GOT3 (cell line): ENCODE data around the gene ZNF570.

Experiments
- DNase-seq: peaks from one replicate; lab custom pipeline; 2025; ENCODE audit warnings: mixed read lengths; lab: John Stamatoyannopoulos, UW

Gene ZNF570

GRCh38 chr19:37468961-37469777 is at the start of gene ZNF570:
ZNF570 (plus strand) TSS chr19:37469356; CDS start chr19:37470355, 999 bp downstream.
- peak; percentile 47 for DNase-seq

- DNase-seq, result no peak
Measured at GRCh38 chr19:37452500-37453245, 16.5 kb upstream of the ZNF570 start.

GRCh38 chr19:37466277-37466797 is 2.8 kb upstream of the ZNF570 start:
- no peak for DNase-seq

- peak; percentile 62 for DNase-seq
Measured at GRCh38 chr19:37466798-37467607, 2.2 kb upstream of the ZNF570 start, which contains the start of gene ZNF569. ZNF569 (minus strand) TSS chr19:37467444; CDS start chr19:37444921, 22,523 bp downstream.

- peak; percentile 25 for DNase-seq
Measured at GRCh38 chr19:37467608-37468090, 1.5 kb upstream of the ZNF570 start.

GRCh38 chr19:37470216-37470615 is 1.1 kb downstream of the ZNF570 start:
- no peak for DNase-seq

DNA sequence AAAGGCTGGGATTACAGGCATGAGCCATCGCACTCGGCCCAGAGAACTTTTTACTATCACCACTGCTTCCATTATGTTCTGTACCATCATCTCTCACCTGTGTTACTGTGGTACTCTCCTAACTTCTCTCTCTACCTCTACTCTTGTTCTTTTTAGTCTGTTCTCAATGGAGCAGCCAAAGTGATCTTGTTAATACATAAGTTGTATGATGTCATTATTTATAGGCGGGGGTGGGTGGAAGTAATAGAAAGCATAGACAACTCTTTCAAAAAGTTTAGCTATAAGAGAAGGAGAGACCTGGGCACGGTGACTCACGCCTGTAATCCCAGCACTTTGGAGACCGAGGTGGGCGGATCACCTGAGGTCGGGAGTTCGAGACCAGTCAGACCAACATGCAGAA is 3.0 kb downstream of the ZNF570 start:
- DNase-seq, result no peak

GRCh38 chr19:37484406-37485168 is 15.4 kb downstream of the ZNF570 start:
- DNase-seq, result no peak

GRCh38 chr19:37492213-37492612 is 23.1 kb downstream of the ZNF570 start:
- no peak for DNase-seq

GRCh38 chr19:37505958-37506386 is 36.8 kb downstream of the ZNF570 start:
- DNase-seq, result no peak

GRCh38 chr19:37506387-37507166 is 37.4 kb downstream of the ZNF570 start, which contains the start of gene ZNF793:
ZNF793 (plus strand) TSS chr19:37506939; CDS start chr19:37523440, 16,501 bp downstream.
- no peak for DNase-seq

DNA sequence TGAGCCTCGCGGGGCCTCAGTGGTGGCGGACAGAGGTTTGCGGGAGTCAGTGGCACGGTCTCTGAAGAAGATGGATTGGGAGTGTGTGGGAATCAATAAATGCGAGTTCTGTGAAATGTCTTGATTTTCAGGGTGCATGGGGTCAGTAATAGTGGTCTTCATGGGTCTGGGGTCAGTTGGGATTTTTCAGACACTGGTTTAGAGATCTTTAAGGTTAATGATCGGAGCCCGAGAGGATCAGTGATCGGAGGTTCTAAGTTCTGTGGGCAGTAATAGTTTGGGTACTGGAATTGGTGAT is 38.0 kb downstream of the ZNF570 start:
- DNase-seq, result no peak

DNA sequence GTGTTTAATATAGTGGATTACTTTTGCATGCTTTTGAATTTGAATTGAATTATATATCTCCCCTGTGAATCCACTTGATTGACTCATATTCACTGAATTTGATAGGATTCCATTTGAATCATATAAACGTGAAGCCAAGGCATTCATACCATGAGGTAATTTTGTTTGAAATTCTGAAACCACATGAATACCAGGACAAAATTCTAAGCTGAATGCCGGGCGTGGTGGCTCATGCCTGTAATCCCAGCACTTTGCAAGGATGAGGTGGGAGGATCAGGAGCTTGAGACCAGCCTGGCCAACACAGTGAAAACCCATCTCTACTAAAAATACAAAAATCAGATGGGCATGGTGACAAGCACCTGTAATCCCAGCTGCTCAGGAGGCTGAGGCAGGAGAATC is 42.0 kb downstream of the ZNF570 start:
- no peak for DNase-seq

GRCh38 chr19:37511821-37512220 is 42.7 kb downstream of the ZNF570 start:
- DNase-seq, result no peak

GRCh38 chr19:37513397-37513796 is 44.2 kb downstream of the ZNF570 start:
- DNase-seq, result no peak

GRCh38 chr19:37519890-37520289 is 50.7 kb downstream of the ZNF570 start:
- no peak for DNase-seq

- DNase-seq, result no peak
Measured at GRCh38 chr19:37537391-37537947, 68.3 kb downstream of the ZNF570 start.
